WTC11 (cell line): ENCODE data around the gene SMYD3.

Experiments
- CTCF ChIP-seq: fragments of 200-600 bp; IDR thresholded peaks from 2 replicates; pipeline ENCODE4 v1.8.0; 2022; ENCODE audit warnings: antibody characterized with exemption
- ELF4 ChIP-seq: sonication (generic); formaldehyde crosslinking; IDR thresholded peaks from 2 replicates; pipeline ENCODE4 v1.8.1; 2022; ENCODE audit warnings: low read depth, mild to moderate bottlenecking, moderate library complexity, missing genetic modification reagents
- ESRRA ChIP-seq: sonication (generic); formaldehyde crosslinking; IDR thresholded peaks from 2 replicates; pipeline ENCODE4 v1.8.1; 2022; ENCODE audit warnings: mild to moderate bottlenecking, missing genetic modification reagents, borderline replicate concordance
- FOXK1 ChIP-seq: sonication (generic); formaldehyde crosslinking; IDR thresholded peaks from 2 replicates; pipeline ENCODE4 v1.8.0; 2022; ENCODE audit warnings: mild to moderate bottlenecking, moderate library complexity, missing genetic modification reagents
- JUN ChIP-seq: sonication (generic); formaldehyde crosslinking; IDR thresholded peaks from 2 replicates; pipeline ENCODE4 v1.8.0; 2023; ENCODE audit warnings: mild to moderate bottlenecking, missing genetic modification reagents
- MLX ChIP-seq: sonication (generic); formaldehyde crosslinking; IDR thresholded peaks from 2 replicates; pipeline ENCODE4 v1.8.1; 2023; ENCODE audit warnings: mild to moderate bottlenecking, missing genetic modification reagents, moderate library complexity
- NFYB ChIP-seq: sonication (generic); formaldehyde crosslinking; conservative IDR thresholded peaks from 2 replicates; pipeline ENCODE4 v1.8.0; 2022; ENCODE audit warnings: low read depth, missing genetic modification reagents
- RELA ChIP-seq: sonication (generic); formaldehyde crosslinking; IDR thresholded peaks from 2 replicates; pipeline ENCODE4 v1.8.1; 2022; ENCODE audit warnings: missing genetic modification reagents, mild to moderate bottlenecking, borderline replicate concordance
- RORB ChIP-seq: fragments of 250-450 bp; sonication (Bioruptor Pico); IDR thresholded peaks from 2 replicates; pipeline ENCODE4 v1.9.0; 2021; ENCODE audit warnings: mild to moderate bottlenecking
- ZNF138 ChIP-seq: sonication (generic); formaldehyde crosslinking; conservative IDR thresholded peaks from 2 replicates; pipeline ENCODE4 v1.8.1; 2022; ENCODE audit warnings: mild to moderate bottlenecking, moderate library complexity, missing genetic modification reagents
- TF ChIP-seq, protein P1 (sequence below): sonication (generic); formaldehyde crosslinking; IDR thresholded peaks from 2 replicates; pipeline ENCODE4 v1.8.1; 2023; ENCODE audit warnings: mild to moderate bottlenecking, missing genetic modification reagents, borderline replicate concordance
- TF ChIP-seq, protein P2 (sequence below): sonication (generic); formaldehyde crosslinking; IDR thresholded peaks from 2 replicates; pipeline ENCODE4 v1.8.0; 2022; ENCODE audit warnings: mild to moderate bottlenecking, missing genetic modification reagents

DNA sequence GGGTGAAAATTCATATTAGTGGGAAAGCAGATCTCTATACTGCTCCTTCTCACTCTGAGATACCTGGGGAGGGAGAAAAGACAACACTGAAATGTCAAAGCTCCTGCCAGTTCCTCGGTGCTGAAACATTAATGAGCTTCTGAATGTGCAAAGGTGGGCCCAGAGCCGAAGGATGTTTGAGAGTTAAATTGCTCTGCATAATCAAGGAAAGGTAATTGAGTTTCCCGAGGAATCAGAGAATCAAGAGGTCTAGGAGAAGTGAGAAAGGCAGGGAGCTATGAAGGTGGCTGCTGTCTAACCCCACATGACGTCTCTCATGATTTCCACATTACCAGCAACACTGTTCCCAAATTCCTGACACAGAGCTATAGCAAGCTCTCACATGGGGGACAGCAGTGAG, 346.7 kb downstream of the SMYD3 start:
- TF ChIP-seq CTCF, result no peak
- TF ChIP-seq RORB, result no peak
- TF ChIP-seq JUN (CRISPR knock-in tag), result no peak
- TF ChIP-seq FOXK1 (CRISPR knock-in tag), result no peak
- no peak for TF ChIP-seq ZNF138
- TF ChIP-seq MLX (CRISPR knock-in tag), result no peak
- TF ChIP-seq, protein P1, sequence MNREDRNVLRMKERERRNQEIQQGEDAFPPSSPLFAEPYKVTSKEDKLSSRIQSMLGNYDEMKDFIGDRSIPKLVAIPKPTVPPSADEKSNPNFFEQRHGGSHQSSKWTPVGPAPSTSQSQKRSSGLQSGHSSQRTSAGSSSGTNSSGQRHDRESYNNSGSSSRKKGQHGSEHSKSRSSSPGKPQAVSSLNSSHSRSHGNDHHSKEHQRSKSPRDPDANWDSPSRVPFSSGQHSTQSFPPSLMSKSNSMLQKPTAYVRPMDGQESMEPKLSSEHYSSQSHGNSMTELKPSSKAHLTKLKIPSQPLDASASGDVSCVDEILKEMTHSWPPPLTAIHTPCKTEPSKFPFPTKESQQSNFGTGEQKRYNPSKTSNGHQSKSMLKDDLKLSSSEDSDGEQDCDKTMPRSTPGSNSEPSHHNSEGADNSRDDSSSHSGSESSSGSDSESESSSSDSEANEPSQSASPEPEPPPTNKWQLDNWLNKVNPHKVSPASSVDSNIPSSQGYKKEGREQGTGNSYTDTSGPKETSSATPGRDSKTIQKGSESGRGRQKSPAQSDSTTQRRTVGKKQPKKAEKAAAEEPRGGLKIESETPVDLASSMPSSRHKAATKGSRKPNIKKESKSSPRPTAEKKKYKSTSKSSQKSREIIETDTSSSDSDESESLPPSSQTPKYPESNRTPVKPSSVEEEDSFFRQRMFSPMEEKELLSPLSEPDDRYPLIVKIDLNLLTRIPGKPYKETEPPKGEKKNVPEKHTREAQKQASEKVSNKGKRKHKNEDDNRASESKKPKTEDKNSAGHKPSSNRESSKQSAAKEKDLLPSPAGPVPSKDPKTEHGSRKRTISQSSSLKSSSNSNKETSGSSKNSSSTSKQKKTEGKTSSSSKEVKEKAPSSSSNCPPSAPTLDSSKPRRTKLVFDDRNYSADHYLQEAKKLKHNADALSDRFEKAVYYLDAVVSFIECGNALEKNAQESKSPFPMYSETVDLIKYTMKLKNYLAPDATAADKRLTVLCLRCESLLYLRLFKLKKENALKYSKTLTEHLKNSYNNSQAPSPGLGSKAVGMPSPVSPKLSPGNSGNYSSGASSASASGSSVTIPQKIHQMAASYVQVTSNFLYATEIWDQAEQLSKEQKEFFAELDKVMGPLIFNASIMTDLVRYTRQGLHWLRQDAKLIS (CRISPR knock-in tag), result no peak
- no peak for TF ChIP-seq RELA (CRISPR knock-in tag)
- TF ChIP-seq, protein P2, sequence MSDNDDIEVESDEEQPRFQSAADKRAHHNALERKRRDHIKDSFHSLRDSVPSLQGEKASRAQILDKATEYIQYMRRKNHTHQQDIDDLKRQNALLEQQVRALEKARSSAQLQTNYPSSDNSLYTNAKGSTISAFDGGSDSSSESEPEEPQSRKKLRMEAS (CRISPR knock-in tag), result no peak
- no peak for TF ChIP-seq ESRRA (CRISPR knock-in tag)
- no peak for TF ChIP-seq NFYB (CRISPR knock-in tag)
- no peak for TF ChIP-seq ELF4 (CRISPR knock-in tag)
